ENCODE measurements around the gene IGSF21. TPM values are rescaled to one million over a fixed set of nuclear protein-coding genes. Genes with fewer than 3 reads are reported as not detected.

Gene IGSF21
- total and polyA plus RNA-seq, 2 donors (not counting 3 experiments of a cell fraction or from before 2014, with no cell fraction given), result not detected

GRCh38 chr1:18419845-18420184 lies 312.2 kb downstream of the IGSF21 start:
- Histone ChIP-seq H3K27me3 (ENCODE audit: control insufficient read depth in 2 of 2, insufficient read depth in 2 of 2, low read length in 2 of 2) (no peaks in the 10 kb centered on the region), H3K79me2 (ENCODE audit: control insufficient read depth, insufficient read depth, low read length) (no peaks in the 10 kb centered on the region), H3K27ac (ENCODE audit: insufficient read depth, low read depth, low read length) (no peak overlapping the region), H3K9ac (replicated peaks; ENCODE audit: extremely low read depth, insufficient read depth, low read length) (no peak overlapping the region), H3K4me2 (ENCODE audit: insufficient read depth, low read length) (no peak overlapping the region), H3K36me3 (ENCODE audit: control insufficient read depth in 2 of 2, extremely low read depth in 1 of 2, insufficient read depth in 2 of 2, low read length in 2 of 2) (no peaks in the 10 kb centered on the region), H3K4me1 (ENCODE audit: control insufficient read depth, extremely low read depth, insufficient read depth, low read length) (no peaks in the 10 kb centered on the region), H3K9me3 (replicated peaks; ENCODE audit: control insufficient read depth, insufficient read depth, low read length) (no peaks in the 10 kb centered on the region), H2AFZ (ENCODE audit: low read depth, low read length) (no peak overlapping the region), H3K9me1 (replicated peaks; ENCODE audit: control insufficient read depth, extremely low read depth, insufficient read depth, low read length) (no peaks in the 10 kb centered on the region), H3K4me3 (replicated peaks in 1 of 3; ENCODE audit: insufficient read depth in 1 of 3, low read depth in 1 of 3, low read length in 3 of 3) (no peak overlapping the region), H4K20me1 (replicated peaks; ENCODE audit: control insufficient read depth, extremely low read depth, insufficient read depth, low read length) (no peaks in the 10 kb centered on the region)
- TF ChIP-seq POLR2A (IDR thresholded peaks at IDR 0.05; ENCODE audit: low read depth, low read length) (no peak), MYC (IDR thresholded peaks at IDR 0.05; ENCODE audit: low read depth, low read length) (no peak), EZH2 (IDR thresholded peaks at IDR 0.05; ENCODE audit: borderline replicate concordance, low read depth, low read length, severe bottlenecking) (no peak), GATA2 (IDR thresholded peaks at IDR 0.05; ENCODE audit: insufficient read depth, insufficient read length, low read depth, low read length) (no peak), JUN (IDR thresholded peaks at IDR 0.05; ENCODE audit: borderline replicate concordance, insufficient read depth, insufficient read length, low read depth) (no peak), FOS (IDR thresholded peaks at IDR 0.05; ENCODE audit: borderline replicate concordance, insufficient read depth, low read length) (no peak), POLR2AphosphoS5 (IDR thresholded peaks at IDR 0.05; ENCODE audit: insufficient read depth, low read depth, low read length) (no peak)
- TF ChIP-seq, protein P1, sequence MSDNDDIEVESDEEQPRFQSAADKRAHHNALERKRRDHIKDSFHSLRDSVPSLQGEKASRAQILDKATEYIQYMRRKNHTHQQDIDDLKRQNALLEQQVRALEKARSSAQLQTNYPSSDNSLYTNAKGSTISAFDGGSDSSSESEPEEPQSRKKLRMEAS (IDR thresholded peaks at IDR 0.05; ENCODE audit: insufficient read depth, insufficient read length), result no peak
- TF ChIP-seq, protein P2, sequence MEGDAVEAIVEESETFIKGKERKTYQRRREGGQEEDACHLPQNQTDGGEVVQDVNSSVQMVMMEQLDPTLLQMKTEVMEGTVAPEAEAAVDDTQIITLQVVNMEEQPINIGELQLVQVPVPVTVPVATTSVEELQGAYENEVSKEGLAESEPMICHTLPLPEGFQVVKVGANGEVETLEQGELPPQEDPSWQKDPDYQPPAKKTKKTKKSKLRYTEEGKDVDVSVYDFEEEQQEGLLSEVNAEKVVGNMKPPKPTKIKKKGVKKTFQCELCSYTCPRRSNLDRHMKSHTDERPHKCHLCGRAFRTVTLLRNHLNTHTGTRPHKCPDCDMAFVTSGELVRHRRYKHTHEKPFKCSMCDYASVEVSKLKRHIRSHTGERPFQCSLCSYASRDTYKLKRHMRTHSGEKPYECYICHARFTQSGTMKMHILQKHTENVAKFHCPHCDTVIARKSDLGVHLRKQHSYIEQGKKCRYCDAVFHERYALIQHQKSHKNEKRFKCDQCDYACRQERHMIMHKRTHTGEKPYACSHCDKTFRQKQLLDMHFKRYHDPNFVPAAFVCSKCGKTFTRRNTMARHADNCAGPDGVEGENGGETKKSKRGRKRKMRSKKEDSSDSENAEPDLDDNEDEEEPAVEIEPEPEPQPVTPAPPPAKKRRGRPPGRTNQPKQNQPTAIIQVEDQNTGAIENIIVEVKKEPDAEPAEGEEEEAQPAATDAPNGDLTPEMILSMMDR (IDR thresholded peaks at IDR 0.05; ENCODE audit: extremely low read depth in 1 of 2, insufficient read depth in 1 of 2, low read depth in 1 of 2, low read length in 2 of 2), result no peak
- no TSS peak for BruUV-seq (replicated peaks)
- DNase-seq (ENCODE audit: low read depth, low spot score) (no peak), FAIRE-seq (no peak)
- intact Hi-C loops (cut with micrococcal nuclease) (no loop called here), dilution Hi-C loops (cut with MboI; ENCODE audit: extremely low pct_ligation_motif_present, low sequenced_read_pairs) (no loop called here)
- ChIA-PET POLR2A (no interaction called here), CTCF (no interaction called here)
